Measurements from ENCODE around the gene MDP1. TPM values are rescaled to one million over a fixed set of nuclear protein-coding genes. Genes with fewer than 3 reads are reported as not detected.

The MDP1 gene
- total RNA-seq, 1 experiment from 2014 or later: 18.8 TPM

- H3K9me3 Mint-ChIP-seq: no peaks in the 10 kb centered on the region
- no peak overlapping the region for H3K14ac ChIP-seq (ENCODE audit: insufficient read depth, low read length)
- no peak overlapping the region for H3K56ac ChIP-seq (ENCODE audit: insufficient read length, low read depth, low read length)
- H3K4me1 Mint-ChIP-seq: peaks cover 12 to 17% of the 10 kb centered on the region in 2 experiments
- no peak overlapping the region; a peak in 1 of 5 replicates for H3K4me3 Mint-ChIP-seq
- H3K4ac ChIP-seq (ENCODE audit: low read depth, low read length): no peak overlapping the region
- peaks cover 35 to 68% (median 67%) of the 10 kb centered on the region in 3 experiments; a peak in 6 of 7 replicates for H3K36me3 Mint-ChIP-seq (ENCODE audit: insufficient read depth in 1 of 3, low read depth in 3 of 3)
- H3K27ac ChIP-seq (ENCODE audit: insufficient read length, low read depth, low read length): no peak overlapping the region
- no peak overlapping the region for H2AFZ ChIP-seq (ENCODE audit: low read length)
- no peaks in the 10 kb centered on the region for H3K79me1 ChIP-seq (ENCODE audit: insufficient read depth, low read depth, low read length, poor library complexity, severe bottlenecking)
- no peaks in the 10 kb centered on the region for H3K27me3 ChIP-seq (ENCODE audit: insufficient read depth, low read length)
- TF ChIP-seq, protein P1, sequence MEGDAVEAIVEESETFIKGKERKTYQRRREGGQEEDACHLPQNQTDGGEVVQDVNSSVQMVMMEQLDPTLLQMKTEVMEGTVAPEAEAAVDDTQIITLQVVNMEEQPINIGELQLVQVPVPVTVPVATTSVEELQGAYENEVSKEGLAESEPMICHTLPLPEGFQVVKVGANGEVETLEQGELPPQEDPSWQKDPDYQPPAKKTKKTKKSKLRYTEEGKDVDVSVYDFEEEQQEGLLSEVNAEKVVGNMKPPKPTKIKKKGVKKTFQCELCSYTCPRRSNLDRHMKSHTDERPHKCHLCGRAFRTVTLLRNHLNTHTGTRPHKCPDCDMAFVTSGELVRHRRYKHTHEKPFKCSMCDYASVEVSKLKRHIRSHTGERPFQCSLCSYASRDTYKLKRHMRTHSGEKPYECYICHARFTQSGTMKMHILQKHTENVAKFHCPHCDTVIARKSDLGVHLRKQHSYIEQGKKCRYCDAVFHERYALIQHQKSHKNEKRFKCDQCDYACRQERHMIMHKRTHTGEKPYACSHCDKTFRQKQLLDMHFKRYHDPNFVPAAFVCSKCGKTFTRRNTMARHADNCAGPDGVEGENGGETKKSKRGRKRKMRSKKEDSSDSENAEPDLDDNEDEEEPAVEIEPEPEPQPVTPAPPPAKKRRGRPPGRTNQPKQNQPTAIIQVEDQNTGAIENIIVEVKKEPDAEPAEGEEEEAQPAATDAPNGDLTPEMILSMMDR (conservative IDR thresholded peaks at IDR 0.05): no peak
- H3K9me3 ChIP-seq (ENCODE audit: control insufficient read depth, low read depth, low read length): no peaks in the 10 kb centered on the region
- no peak overlapping the region for H2BK120ac ChIP-seq (ENCODE audit: low read depth, low read length, poor library complexity, severe bottlenecking)
- DNase-seq: no peak
- H3K27ac Mint-ChIP-seq: no peak overlapping the region
- WGBS (ENCODE audit: extremely low coverage, insufficient read length, low lambda C conversion rate): no CpG with 5 or more reads among the region's 5 CpGs
- H2BK20ac ChIP-seq (ENCODE audit: low read depth, low read length, poor library complexity, severe bottlenecking): no peak overlapping the region
- no peak overlapping the region for H3K4me2 ChIP-seq (ENCODE audit: insufficient read depth, insufficient read length, low read length)
- no peak overlapping the region for H2BK5ac ChIP-seq (ENCODE audit: insufficient read length, low read length)
- no peak overlapping the region for H4K91ac ChIP-seq (ENCODE audit: insufficient read length, low read depth, low read length)
- no peak overlapping the region for H2AK5ac ChIP-seq (ENCODE audit: insufficient read length, low read length)
- H3T11ph ChIP-seq (ENCODE audit: low read length): no peak overlapping the region
- no peak overlapping the region for H4K8ac ChIP-seq (replicated peaks; ENCODE audit: insufficient read length, low read depth, low read length)
- H4K5ac ChIP-seq (ENCODE audit: insufficient read length, low read depth, low read length): no peak overlapping the region
- H3K4me1 ChIP-seq (ENCODE audit: insufficient read depth, low read length): 0 out of 2 replicates have a peak, but pooled peaks cover 6% of the 10 kb centered on the region
- H2BK12ac ChIP-seq (ENCODE audit: insufficient read length, low read depth, low read length): no peak overlapping the region
- no peak overlapping the region for H3K18ac ChIP-seq (ENCODE audit: insufficient read length, low read depth, low read length)
- no peaks in the 10 kb centered on the region for H3K79me2 ChIP-seq (ENCODE audit: insufficient read depth, low read length)
- no peak overlapping the region for H2BK15ac ChIP-seq (ENCODE audit: low read depth, low read length)
- peaks cover 11% of the 10 kb centered on the region for H3K23me2 ChIP-seq (ENCODE audit: insufficient read length, low read depth, low read length, poor library complexity, severe bottlenecking)
- H3K9ac ChIP-seq (ENCODE audit: extremely low read depth, insufficient read length, low read length): no peak overlapping the region
- peaks cover 2% of the 10 kb centered on the region for H4K20me1 ChIP-seq (ENCODE audit: control insufficient read depth, insufficient read depth, insufficient read length)
- H3K27me3 Mint-ChIP-seq (ENCODE audit: low read depth): no peaks in the 10 kb centered on the region
- H3K23ac ChIP-seq (ENCODE audit: insufficient read length, low read depth, low read length): no peak overlapping the region
Observed at GRCh38 chr14:24238123-24238522, 22.3 kb upstream of the MDP1 start.
